Measurements from ENCODE around the gene IGSF6. TPM values are rescaled to one million over a fixed set of nuclear protein-coding genes. Genes with fewer than 3 reads are reported as not detected.

Gene IGSF6
- total RNA-seq, 1 experiment from 2014 or later, result 0.36 TPM

DNA sequence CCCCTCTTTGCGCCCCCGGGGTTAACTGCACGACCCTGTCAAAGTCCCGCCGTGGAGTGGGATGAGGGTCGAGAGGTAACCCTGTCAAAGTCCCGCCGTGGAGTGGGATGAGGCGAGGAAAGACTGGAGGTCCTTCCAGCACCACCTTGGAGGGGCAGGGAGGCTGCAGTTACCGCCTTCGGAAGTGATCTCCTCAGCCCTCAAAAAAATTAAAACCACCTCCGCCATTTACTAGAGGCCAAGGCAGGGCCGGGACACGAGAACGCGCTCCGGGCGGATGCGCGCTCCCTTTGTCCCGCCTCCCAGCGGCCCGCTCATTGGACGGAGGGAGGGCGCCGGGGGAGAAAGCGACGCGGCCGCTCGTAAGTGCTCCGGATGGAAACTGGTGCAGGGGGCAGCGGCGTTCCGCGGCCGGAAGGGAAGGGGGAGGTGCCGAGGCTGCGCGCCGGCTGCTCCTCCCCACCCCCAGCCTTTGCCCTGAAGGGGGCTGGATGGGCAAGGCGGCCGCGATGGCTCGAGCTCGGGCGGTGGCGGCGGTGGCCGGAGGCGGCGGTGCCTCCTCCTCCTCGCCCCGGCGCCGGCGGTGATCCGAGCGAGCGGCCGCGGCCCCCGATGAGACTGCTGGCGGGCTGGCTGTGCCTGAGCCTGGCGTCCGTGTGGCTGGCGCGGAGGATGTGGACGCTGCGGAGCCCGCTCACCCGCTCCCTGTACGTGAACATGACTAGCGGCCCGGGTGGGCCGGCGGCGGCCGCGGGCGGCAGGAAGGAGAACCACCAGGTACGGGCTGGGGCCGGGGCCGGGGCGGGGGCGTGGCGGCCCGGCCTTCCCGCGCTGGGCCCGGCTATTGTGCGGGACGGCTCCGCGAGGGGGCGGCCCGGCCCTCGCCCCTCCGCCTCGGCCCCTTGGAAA is 53.0 kb downstream of the IGSF6 start, which contains the start of gene METTL9:
Gene METTL9 (plus strand): TSS at position 456 of the 909 bp plus-strand sequence. CDS start 157 bp downstream, at position 613.
- Histone ChIP-seq H3K4me3 (ENCODE audit: low read length) (peak within 1 kb of the TSS; percentile 94), H3K9ac (ENCODE audit: low read length) (peak within 1 kb of the TSS; percentile 91), H4K20me1 (ENCODE audit: low read length) (peaks cover 11% of the 10 kb centered on the region), H3K36me3 (ENCODE audit: low read depth, low read length) (no peaks in the 10 kb centered on the region), H3K4me1 (ENCODE audit: insufficient read depth, low read length) (peaks cover 8% of the 10 kb centered on the region), H3F3A (ENCODE audit: low read length, unreplicated experiment) (no peaks in the 10 kb centered on the region), H2AFZ (ENCODE audit: low read length) (peak within 1 kb of the TSS; percentile 97), H3K9me3 (ENCODE audit: low read length) (no peaks in the 10 kb centered on the region), H3K27ac (ENCODE audit: low read length) (peak within 1 kb of the TSS; percentile 74), H3K27me3 (ENCODE audit: low read length) (no peaks in the 10 kb centered on the region), H3K79me2 (ENCODE audit: low read length) (peaks cover 46% of the 10 kb centered on the region), H3K4me2 (ENCODE audit: low read length) (peak within 1 kb of the TSS; percentile 99), H3K9me2 (replicated peaks; ENCODE audit: low read length) (no peaks in the 10 kb centered on the region)
- POLR2A ChIA-PET (ENCODE audit: unreplicated experiment), result interaction anchor here (0.8 to 1.0 kb wide), 2 partner anchors 9 to 12 kb away, joined by 9 read pairs; no protein-coding TSS in a partner anchor
- CTCF ChIA-PET, result no interaction called here
- no peak for TF ChIP-seq EZH2phosphoT487 (IDR thresholded peaks at IDR 0.05; ENCODE audit: borderline replicate concordance, low read length)
- TF ChIP-seq EZH2 (IDR thresholded peaks at IDR 0.05; ENCODE audit: low read length, unreplicated experiment), result no peak
- TF ChIP-seq, protein P1, sequence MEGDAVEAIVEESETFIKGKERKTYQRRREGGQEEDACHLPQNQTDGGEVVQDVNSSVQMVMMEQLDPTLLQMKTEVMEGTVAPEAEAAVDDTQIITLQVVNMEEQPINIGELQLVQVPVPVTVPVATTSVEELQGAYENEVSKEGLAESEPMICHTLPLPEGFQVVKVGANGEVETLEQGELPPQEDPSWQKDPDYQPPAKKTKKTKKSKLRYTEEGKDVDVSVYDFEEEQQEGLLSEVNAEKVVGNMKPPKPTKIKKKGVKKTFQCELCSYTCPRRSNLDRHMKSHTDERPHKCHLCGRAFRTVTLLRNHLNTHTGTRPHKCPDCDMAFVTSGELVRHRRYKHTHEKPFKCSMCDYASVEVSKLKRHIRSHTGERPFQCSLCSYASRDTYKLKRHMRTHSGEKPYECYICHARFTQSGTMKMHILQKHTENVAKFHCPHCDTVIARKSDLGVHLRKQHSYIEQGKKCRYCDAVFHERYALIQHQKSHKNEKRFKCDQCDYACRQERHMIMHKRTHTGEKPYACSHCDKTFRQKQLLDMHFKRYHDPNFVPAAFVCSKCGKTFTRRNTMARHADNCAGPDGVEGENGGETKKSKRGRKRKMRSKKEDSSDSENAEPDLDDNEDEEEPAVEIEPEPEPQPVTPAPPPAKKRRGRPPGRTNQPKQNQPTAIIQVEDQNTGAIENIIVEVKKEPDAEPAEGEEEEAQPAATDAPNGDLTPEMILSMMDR (conservative IDR thresholded peaks at IDR 0.05; ENCODE audit: low read depth, low read length), result no peak
- BruUV-seq (replicated peaks), result no TSS peak
- peak; percentile 89 for ATAC-seq
- DNase-seq, result peak; percentile 89
- intact Hi-C loops (cut with micrococcal nuclease), result loop anchor here (1.0 kb wide), 1 partner anchor 9 kb away; no protein-coding TSS in a partner anchor

DNA sequence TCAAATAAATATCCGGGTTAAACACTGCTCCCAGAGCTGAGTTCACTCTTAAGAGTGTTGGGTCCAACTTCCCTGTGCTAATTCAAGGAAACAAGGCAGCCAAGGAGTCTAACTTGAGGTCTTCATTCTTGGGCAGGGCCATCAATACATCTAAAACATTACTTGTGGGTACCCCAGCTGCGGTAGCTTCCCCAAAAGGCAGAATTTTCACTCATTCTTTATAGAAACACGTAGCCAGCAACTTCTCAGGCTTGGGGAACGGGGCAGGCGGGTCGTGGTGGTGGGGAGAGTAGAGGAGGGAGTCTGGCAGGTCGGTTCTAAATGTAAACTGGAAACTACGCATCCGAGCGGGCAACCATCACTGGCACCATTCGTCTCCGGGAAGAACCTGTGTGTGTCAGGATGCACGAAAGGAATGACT is 53.7 kb downstream of the IGSF6 start:
- Histone ChIP-seq H3K4me2 (ENCODE audit: low read length) (peak overlapping the region; percentile 99), H3K27ac (ENCODE audit: low read length) (peak overlapping the region; percentile 32), H4K20me1 (ENCODE audit: low read length) (peaks cover 11% of the 10 kb centered on the region), H3K4me1 (ENCODE audit: insufficient read depth, low read length) (peaks cover 8% of the 10 kb centered on the region), H3K36me3 (ENCODE audit: low read depth, low read length) (no peaks in the 10 kb centered on the region), H3F3A (ENCODE audit: low read length, unreplicated experiment) (no peaks in the 10 kb centered on the region), H3K4me3 (ENCODE audit: low read length) (peak overlapping the region; percentile 94), H3K9me3 (ENCODE audit: low read length) (no peaks in the 10 kb centered on the region), H3K9me2 (replicated peaks; ENCODE audit: low read length) (no peaks in the 10 kb centered on the region), H2AFZ (ENCODE audit: low read length) (peak overlapping the region; percentile 97), H3K79me2 (ENCODE audit: low read length) (peaks cover 39% of the 10 kb centered on the region), H3K27me3 (ENCODE audit: low read length) (no peaks in the 10 kb centered on the region), H3K9ac (ENCODE audit: low read length) (peak overlapping the region; percentile 91)
- ATAC-seq, result peak; percentile 7
- CTCF ChIA-PET, result no interaction called here
- BruUV-seq (replicated peaks), result TSS peak; percentile 94
- no peak for DNase-seq
- POLR2A ChIA-PET (ENCODE audit: unreplicated experiment), result no interaction called here
- no peak for TF ChIP-seq EZH2 (IDR thresholded peaks at IDR 0.05; ENCODE audit: low read length, unreplicated experiment)
- no peak for TF ChIP-seq EZH2phosphoT487 (IDR thresholded peaks at IDR 0.05; ENCODE audit: borderline replicate concordance, low read length)
- TF ChIP-seq, protein P1 (conservative IDR thresholded peaks at IDR 0.05; ENCODE audit: low read depth, low read length), result no peak
- intact Hi-C loops (cut with micrococcal nuclease), result loop anchor here (1.0 kb wide), 1 partner anchor 8 kb away; no protein-coding TSS in a partner anchor
